Activated CD4-positive, CD25-positive, alpha-beta regulatory T cell treated with anti-CD3 and anti-CD28 coated beads, Interleukin-2, amount 50 U/mL, for 72 hours (primary cell): ENCODE measurements around the gene KIZ.

Experiments used
- DNase-seq: peaks from one replicate; pipeline ENCODE4 v3.0.0; 2021

KIZ gene

DNA sequence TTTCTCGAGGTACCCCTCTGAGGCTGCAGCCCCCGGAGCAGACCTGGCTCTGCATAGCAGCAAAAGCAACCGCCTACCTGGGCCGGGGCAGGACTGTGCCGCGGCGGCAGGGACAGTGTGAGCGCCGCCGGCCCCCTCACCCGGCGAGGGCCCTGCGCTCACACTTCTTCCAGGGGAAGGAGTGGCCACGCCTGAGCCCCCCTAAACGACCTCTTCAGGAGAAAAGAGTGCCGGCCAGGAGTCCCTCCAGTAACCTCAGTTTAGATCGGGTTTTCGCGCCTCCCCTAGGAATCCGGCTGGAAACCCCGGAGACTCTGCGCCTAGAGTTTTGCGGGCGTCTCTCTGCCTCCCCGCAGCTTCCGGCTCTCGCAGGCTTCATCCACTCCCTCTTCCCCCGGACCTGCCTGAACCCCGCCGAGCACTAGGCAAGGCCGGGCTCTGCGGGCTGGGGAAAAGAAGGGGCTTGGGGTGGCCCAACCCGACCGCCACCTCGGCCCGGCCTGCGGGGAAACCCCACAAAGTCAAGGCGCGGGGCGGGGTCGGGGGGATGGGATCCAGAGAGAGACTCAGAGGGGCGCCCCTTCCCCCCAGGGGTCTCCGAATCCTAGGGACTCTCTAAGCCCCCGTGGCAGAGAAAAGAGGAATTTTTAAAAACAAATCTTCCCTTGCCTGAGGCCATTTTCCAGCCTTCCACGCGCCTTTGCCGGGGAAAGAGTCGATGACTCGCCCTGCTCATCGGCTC, 20.3 kb upstream of the KIZ start:
- DNase-seq: no peak

DNA sequence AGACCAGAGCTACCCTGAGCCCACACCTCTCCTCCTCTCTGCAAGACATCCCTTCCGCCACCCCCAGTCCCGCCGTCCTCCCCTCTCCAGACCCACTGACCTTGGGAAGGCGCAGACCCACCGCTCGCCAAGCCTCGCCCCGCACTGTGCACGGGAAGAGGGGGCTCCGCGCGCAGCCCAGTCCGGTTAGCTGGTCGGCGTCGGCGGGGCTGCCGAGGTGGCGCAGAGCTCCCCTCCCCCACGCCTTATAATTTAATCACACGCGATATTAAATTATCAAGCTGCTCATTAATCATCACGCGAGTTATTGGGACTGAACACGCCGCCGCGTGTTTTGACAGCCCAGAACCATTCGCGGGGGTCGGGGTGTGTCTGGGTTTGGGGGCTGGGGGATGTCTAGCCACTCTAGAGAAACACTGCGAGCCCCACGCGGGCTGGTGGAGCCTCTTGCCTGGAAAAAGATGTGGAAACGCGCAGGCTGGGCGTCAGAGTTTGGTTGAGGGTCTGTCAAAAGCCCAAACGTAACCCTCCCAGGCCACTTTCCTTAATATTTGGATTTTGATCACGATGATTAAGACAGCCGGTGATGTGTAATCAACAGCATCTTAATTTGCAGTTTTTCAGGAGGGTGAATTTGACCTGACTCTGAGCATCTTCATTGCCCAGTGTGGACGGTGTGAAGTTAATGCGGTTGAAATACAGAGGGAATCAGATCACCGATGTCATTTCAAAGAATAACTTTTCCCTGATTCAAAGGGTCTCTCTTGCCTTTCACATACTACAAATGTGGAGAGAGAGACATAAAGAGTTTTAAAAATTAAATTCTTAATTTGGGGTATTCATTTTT, 19.5 kb upstream of the KIZ start, which contains the start of gene LINC00237:
Gene LINC00237, minus strand, starts transcription at position 188 of the 847 bp plus-strand sequence.
- no peak for DNase-seq

DNA sequence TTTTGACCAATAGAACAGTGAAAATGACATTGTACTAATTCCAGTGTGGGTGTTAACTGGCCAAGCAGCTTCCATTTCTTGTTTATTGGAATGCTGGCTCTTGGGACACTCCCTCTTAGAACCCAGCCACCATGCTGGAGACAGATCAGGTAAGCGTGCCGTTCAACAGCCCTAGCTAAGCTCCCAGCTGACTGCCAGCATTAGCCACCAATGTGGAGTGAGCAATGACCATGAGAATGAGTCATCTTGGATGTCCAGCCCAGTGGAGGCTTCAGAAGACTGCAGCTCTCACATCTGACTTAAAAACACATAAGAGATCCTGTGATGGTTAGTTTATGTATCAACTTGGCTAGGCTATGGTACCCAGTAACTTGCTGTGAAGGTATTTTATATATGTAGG, 16.7 kb upstream of the KIZ start:
- no peak for DNase-seq

DNA sequence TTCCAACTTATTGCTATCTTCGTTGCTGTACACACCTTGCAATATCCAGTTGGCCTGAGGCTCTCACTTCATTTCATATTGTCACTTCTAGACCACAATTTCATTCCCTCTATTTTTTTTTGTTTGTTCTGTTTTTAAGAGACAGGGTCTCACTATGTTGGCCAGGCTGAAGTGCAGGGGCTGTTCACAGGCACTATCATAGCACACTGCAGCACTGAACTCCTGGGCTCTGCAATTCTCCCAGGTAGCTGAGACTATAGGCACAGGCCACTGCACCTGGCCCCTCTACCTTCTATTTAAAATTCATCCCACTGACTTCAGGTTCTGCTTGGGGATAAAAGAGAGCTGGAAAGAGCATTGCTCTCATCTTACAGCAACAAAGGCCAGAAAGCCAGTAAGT, 15.1 kb upstream of the KIZ start:
- DNase-seq: no peak

DNA sequence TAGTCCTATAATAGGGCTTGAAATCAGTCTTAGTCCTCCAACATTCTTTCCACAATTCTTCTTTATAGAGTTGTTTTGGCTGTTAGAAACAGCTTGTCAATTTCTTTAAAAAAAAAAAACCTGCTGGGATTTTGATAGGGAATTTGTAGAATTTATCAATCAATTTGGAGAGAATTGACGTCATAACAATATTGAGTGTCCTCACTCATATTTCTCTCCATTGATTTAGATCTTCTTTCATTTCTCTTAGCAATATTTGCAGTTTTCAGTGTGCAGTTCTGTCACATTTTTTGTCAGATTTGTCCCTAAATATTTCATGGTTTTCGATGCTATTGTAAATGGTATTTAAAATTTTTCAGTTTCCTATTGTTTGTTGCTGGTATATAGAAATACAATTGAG, 14.5 kb upstream of the KIZ start:
- DNase-seq: no peak

DNA sequence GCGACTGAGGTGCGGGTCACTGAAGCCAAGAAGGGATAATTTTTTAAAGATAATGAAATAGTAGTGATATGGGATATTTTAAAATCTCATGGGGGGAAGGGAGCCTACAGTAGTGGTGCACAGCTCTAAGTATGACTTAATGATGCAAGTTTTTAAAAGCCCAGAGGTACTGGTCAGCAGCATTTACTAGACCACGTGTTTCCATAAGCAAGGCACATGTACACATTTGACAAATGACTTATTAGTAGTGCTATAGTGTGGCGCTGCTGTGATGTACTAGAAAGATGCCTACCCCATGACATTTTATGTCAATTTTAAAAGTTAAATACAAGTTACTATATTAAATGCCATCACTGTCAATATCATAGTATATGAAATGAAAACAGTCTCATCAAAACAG, 12.2 kb upstream of the KIZ start:
- DNase-seq: no peak

DNA sequence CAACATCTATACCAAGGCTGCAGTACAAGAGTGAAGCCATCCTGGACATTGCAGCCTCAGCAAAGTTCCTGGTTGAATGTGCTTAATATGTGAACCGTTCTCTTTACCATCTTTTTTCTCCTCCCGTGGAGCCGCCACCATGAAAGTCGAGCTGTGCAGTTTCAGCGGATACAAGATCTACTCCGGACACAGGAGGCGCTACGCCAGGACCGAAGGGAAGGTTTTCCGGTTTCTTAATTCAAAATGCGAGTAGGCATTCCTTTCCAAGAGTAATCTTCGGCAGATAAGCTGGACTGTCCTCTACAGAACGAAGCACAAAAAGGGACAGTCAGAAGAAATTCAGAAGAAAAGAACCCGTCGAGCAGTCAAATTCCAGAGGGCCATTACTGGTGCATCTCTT, 11.3 kb upstream of the KIZ start:
- DNase-seq: no peak

DNA sequence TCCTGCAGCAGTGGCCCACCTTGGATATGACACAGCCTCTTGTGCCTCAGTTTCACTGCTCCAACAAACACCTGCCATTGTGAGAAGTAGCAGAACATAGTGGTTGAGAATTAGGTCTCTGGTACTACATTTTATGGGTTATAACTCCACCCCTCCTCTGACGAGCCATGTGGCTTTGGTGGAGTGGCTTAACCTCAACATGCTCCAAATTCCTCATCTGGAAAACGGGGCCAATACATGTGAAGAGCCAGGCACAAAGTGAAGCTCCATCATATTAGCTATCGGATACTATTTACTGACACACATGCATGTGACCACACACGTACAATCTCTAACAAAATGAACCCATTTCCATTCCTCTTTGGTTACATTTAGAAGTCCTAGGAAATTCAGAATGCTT, 8.4 kb upstream of the KIZ start:
- DNase-seq: no peak

DNA sequence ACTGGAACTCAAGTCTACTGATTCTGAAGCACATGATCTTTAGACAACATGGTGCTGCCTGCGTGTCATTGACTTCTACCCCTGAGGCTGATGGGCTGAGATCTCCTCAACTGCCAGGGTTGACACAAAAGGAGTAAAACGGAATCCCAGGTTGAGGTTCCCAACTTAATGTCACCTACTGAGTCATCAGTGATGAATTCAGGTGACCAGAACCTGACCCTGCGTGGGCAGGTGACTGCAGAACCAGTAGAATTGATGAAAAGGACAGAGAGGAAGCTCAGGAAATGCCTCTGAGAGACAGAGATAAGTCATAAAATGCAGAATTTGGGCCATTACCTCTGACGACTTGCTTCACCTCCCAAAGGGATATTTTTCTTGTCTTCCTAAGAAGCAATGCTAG, 7.7 kb upstream of the KIZ start:
- DNase-seq: no peak

DNA sequence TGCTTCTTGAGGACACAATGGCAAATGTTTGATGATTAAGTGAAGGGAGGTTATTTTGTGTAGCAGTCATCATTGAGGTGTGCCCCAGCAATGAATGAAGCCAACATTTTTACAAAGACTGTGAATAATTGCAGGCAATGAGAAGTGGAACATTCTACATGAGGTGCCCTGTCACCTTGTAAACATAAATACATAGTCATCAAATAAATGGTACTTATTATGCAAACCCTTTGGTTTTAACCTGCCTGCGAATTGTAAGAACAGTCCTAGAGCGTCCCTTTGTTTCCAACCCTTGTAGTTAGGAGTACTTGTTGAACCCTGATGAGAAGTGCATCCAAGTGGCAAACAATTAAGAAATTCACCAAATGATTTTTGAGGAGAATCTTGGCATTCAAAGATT, 7.1 kb upstream of the KIZ start:
- DNase-seq: no peak

DNA sequence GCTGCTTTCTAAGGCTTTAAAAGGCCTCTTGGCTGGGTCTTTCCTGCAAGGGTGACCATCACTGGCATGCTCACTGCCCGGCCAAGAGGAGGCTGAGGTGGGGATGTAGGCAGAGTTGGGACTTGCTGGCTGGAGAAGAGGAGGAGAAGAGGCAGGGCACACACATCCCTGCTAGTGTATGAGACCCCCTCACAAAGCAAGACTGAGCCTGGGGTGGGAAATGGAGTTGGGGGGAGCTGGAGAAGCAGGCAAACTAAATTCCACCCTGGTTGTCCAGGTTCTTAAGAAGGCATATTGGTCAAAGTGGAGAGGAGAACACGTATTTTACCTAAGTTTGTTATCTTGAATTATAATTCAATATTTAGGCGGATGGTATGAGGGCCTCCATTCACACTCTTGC, 1.7 kb upstream of the KIZ start:
- DNase-seq: no peak

DNA sequence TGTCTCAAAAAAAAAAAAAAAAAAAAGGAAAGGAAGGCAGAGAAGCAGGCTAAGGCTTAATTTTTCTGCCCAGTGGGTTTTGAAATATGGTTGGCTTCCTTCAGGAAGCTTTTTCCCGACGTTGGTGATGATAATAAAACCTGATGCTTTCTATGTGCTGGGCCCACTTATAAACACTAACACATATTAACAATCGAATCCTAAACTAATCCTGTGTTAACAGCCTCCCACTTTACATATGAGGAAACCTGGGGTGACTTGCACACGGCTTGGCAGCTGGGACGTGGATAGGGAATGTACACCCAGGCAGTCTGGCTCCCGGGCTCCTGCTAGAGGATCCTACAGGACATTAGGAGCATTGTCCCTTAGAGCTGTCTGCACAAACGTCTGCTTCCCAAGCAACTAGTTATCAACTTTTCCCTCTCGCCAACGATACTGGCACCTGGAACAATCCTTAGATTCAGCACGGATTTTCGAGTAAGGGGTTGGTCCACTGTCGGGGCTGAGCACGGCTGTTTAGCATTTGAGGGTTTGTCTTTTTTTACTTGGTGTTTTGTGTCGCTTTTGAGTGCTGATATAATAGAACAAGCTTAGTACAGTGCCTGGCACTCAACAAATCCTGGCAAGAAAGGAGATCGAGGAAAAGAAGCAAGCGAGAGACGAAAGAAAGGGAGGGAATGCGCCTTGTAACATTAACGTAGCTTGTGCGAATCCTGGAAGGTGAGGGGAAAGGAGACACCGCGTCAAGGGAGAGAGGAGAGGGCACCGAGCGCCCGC, 622 bp upstream of the KIZ start:
- DNase-seq: no peak

DNA sequence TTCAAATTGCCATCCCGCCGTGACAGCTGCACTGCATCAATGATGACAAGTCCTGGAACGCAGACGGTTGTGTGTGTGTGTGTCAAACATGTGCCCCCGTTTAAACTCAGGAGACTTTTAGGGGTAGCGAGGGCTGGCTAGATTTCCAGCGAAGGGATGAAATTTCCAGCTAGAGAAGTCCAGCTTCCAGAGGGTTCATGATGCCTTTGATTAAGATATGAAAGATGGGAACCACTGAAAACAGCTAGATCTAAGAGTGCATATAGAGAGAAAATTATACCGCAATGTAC, 644 bp downstream of the KIZ start:
- DNase-seq: no peak

DNA sequence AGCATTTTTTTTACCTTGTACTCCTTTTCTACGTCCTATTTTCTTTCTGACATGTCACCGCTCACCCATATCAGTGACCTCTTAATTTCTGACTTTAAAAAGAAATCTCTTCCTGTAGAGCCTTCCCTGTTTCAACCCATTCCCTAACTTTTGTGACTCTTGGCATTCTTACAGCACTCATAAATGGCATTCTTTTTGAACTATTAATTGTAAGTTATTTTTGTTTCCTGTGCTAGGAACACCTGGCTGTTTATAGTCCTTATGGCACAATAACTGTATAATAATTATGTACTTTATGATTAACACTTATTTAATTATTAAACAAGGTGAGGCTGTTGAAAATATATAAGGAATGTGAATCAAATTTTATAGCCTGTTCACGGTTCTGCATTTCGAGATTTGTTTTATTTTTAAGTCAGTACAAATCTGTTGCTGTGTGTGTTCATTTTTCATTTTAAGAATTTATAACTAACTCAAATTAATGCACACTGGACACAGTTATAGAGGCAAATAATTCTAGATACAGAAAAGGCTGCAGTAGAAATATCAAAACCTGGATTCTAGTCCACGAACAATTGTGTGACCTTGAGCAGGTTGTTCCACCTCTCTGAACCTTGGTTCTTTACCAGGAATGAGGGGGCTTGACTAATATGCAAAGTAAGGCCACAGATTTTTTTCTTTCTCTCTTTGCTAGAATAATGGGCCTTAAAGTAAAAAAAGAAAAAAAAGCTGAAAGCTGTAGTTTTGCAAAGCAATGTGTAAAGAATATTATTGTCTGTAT, 1.5 kb downstream of the KIZ start:
- no peak for DNase-seq

DNA sequence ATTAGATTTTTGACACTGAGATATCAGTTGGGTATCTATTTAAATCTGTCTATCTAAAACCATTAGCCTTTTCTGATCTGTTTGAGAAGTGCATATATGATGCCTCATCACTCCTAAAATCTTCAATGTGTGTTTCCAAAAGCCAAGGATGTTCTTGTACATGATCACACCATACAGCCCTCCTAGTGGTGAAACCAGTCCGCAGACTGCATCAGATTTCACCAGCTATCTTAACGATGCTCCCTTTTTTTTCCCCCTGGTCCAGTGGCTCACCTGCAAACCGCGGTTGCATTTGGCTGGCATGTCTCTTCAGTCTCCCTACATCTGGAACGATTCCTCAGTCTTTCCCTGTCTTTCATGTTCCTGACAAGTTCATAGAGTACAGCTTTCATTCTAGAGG, 4.0 kb downstream of the KIZ start:
- no peak for DNase-seq

DNA sequence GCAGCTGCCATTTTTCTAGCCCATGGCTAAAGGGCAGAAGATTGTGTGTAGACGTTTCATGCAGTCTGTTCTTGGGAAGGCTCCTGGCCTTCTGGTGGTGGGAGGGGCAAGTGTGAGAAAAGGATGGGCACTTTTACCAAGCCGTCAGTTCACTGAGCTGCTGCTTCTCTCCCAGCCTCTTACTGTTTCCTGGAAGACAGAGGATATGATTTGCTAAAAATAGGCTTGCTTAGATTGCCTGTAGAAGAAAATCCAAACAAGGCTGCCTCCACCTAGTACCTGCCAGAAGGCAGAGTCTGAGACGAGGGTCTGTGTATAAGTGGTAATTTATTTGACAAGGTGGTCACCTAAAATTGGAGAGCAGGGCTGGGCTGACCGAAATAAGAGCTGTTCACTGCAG, 7.5 kb downstream of the KIZ start:
- no peak for DNase-seq

DNA sequence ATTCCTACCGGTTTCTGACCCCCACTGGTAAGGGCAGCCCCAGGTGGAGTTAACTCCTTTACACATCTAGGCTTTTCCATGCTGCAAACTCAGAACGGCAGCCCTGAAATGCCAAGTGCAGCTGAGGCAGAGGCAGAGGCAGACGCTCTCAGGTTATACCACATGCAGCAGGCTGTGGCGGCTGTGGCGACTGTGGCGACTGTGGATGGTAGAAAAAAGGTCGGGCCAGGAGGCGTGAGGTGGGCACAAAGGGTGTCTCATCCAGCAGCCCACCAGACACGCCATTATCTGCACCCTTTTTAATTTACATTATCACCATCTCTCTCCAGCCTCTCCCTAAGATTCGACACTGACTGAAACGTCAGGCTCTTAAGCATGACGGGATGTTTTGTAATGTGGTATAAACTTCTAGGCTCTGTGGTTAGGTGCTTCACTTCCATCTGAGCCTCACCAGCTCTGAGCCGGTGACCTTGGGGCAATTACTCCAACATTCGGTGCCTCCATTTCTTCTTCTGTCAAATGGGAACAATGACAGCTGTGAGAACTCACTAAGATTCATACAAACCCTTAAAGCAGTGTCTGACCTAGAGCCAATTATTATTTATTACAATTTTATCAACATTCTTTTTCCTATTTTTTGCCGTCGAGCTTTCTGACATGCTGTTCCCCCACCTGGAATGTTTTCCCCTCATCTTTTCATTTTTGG, 8.2 kb downstream of the KIZ start:
- no peak for DNase-seq

DNA sequence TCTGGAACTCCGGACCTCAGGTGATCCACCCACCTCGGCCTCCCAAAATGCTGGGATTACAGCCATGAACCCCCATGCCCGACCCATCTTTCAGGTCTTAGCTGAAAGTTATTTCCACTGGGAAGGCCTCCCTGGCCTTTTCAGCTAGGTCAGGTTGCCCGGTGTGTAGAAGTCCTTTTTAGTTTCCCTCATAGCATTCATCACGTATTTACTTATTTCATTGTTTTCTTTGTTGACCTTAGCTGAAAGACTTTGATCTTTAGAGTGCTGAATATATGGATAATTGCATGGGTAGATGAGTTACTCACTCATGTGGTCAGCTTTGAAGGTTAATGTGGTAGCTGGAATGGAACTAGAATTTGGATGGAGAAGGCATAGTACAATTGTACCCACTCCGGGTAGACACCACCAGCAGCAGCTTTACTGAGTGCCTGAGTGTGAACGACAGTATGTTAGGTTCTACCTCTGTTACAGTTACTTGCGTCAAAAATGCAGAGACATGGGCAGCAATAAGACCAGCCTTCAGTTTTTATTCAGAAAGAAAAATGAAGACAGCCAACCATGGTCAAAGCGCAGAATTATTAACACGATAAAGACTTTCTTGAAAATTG, 9.1 kb downstream of the KIZ start:
- DNase-seq: no peak

DNA sequence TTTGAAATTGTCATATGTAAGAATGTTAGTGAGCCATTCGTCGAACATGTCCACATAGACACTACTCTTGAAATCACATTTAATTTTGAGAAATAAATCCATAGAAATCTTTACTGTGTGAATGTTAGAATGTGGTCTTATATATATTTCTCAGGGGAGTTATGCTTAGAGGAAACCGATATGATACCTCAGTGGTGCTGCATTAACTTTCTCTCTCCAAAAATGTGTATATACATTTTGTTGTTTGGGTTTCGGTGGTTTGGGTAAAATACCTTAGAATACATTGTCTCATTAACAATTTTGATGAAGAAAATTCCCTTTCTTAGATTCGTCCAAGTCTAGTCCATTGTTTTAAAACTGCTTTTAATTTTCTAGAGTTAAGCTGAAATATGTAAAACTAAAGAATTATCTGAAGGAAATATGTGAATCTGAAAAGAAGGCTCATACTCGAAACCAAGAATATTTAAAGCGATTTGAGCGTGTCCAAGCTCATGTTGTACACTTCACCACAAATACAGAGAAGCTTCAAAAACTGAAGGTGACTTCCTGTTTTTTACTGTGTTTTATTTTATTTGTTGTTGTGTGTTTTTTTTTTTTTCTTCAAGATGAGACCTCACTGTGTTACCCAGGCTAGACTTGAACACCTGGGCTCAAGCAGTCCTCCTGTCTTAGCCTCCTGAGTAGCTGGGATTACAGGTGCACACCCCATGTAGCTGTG, 10.3 kb downstream of the KIZ start:
- no peak for DNase-seq

DNA sequence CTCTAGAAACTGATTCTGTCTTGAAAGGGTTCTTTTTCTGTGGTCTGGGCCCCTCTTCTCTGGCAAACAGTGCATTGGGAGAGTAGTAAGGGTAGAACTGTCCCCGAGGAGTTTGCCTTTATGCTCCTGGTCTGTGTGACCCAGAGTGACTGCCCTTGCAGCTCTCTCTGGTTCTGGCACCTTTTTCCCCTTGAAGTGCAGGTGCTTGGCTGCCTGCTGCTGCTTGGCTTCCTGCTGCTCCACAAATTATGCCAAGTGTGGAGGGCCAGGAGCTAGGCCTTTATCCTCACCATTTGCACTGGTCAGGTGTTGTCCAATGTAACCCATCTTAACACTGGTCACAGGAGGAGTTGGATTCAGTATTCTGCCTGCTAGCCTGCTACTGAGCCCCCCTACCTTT, 11.2 kb downstream of the KIZ start:
- no peak for DNase-seq

DNA sequence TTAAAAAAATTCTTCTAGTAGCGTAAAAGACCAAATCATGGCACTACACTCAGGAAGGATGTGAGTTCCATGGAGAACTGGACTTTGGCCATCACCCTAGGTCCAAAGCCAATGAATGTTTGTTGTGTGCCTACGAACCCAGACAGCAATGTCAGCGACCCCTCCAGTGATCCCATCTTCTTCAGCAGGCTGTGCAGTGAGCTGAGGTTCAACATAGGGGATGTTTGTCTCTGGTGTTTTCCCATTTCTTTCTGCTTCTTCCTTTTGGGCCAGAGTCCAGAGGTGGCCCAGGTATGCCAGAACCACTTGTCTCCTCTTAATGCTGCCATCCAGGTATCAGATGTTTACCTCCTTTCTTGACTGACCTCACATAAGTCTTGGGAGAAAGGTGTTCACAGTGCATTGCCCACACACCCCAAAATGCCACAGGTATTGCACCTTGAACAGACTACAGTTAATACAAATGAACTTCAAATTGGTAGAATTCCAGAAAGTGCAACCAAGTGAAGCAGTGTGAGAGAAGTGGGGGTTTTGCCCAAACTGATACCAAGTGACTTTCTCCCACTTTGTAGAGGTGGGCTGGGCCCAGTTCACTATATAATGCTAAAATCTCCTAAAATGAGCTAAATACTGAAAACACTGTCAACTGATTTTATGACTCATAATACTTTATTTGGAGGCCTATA, 14.1 kb downstream of the KIZ start:
- DNase-seq: no peak
